Lower leg skin (tissue), 4 donors: Measurements from ENCODE around the gene INHBA. TPM values are rescaled to one million over a fixed set of nuclear protein-coding genes. Genes with fewer than 3 reads are reported as not detected.

Experiments used
- DNase-seq, 2 donors: peaks; one replicate each; pipeline ENCODE4 v3.0.0-alpha.2; 2019; ENCODE audit warnings: low spot score in 2 of 2
- H3K4me3 ChIP-seq: fragments of 200-600 bp; sonication (generic); 2 replicates; pipeline ENCODE4 v1.5.1; 2017; ENCODE audit warnings: mild to moderate bottlenecking, low read depth; ENCODE audit not compliant: poor library complexity, severe bottlenecking
- POLR2A ChIP-seq, 2 donors: fragments of 450-650 bp; IDR thresholded peaks; one replicate each; pipeline ENCODE4 v1.6.1; 2016 to 2017; ENCODE audit warnings: antibody characterized with exemption in 2 of 2, mild to moderate bottlenecking in 1 of 2, moderate library complexity in 1 of 2
- WGBS, 2 donors: methylation state at CpG; one replicate each; pipeline ENCODE4 v1.1.5; 2018; 5-methylcytosine and 5-hydroxymethylcytosine counted together
- intact Hi-C: fragments of 100-400 bp; cut with DNase I; formaldehyde crosslinking; loops from one replicate; pipeline ENCODE4 v1.15.0; 2023; ENCODE audit warnings: low total_unique reads
- total RNA-seq, 4 donors: library from RNA; depleted of rRNA; stranded (reverse); fragments of >200 nt; gene quantifications; one replicate each; pipeline ENCODE4 v1.1.0, GENCODE V29; 2016
- TF ChIP-seq, protein P1 (sequence below), 3 donors: fragments of 450-650 bp; IDR thresholded peaks; one replicate each; pipeline ENCODE4 v1.5.1; 2016; ENCODE audit warnings: antibody characterized with exemption in 3 of 3, mild to moderate bottlenecking in 3 of 3, moderate library complexity in 2 of 3

Gene INHBA
- total RNA-seq, 4 donors from 2014 or later: 1.1 to 6.3 (median 1.7) TPM

DNA sequence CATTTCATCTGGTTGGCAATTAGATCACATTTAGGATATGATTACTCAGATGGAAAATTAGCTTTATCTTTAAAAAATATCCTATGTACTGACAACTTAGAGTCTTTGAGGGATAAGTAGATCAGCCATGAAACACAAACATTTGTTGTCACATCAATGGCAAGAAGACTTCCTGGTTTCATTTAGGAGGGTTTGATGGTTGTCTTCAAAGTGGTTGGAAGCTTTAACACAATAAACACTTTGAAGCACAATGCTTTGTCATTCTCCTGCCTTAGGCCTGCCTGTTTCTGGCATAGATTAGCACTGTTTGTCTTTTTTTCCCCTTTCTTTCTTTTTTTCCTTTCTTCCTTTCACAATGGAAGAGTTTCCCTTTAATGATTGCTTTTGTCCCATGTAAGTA lies 20.5 kb downstream of the INHBA start:
- DNase-seq: no peak
- intact Hi-C loops: no loop called here
- no peak overlapping the region for H3K4me3 ChIP-seq
- no peak for TF ChIP-seq POLR2A (IDR thresholded peaks at IDR 0.05)
- TF ChIP-seq, protein P1, sequence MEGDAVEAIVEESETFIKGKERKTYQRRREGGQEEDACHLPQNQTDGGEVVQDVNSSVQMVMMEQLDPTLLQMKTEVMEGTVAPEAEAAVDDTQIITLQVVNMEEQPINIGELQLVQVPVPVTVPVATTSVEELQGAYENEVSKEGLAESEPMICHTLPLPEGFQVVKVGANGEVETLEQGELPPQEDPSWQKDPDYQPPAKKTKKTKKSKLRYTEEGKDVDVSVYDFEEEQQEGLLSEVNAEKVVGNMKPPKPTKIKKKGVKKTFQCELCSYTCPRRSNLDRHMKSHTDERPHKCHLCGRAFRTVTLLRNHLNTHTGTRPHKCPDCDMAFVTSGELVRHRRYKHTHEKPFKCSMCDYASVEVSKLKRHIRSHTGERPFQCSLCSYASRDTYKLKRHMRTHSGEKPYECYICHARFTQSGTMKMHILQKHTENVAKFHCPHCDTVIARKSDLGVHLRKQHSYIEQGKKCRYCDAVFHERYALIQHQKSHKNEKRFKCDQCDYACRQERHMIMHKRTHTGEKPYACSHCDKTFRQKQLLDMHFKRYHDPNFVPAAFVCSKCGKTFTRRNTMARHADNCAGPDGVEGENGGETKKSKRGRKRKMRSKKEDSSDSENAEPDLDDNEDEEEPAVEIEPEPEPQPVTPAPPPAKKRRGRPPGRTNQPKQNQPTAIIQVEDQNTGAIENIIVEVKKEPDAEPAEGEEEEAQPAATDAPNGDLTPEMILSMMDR (IDR thresholded peaks at IDR 0.05): no peak

- H3K4me3 ChIP-seq: no peak overlapping the region
- DNase-seq: no peak
- TF ChIP-seq, protein P1 (IDR thresholded peaks at IDR 0.05): no peak
- TF ChIP-seq POLR2A (IDR thresholded peaks at IDR 0.05): no peak
- intact Hi-C loops: no loop called here
- 85 to 88% methylated on average over 2 of the region's 2 CpGs for WGBS, 2 donors
These were observed 23.3 kb downstream of the INHBA start for GRCh38 chr7:41679566-41679965.

GRCh38 chr7:41674505-41675023 lies 28.3 kb downstream of the INHBA start:
- 65 to 77% methylated on average over 4 of the region's 4 CpGs for WGBS, 2 donors
- intact Hi-C loops: no loop called here
- DNase-seq: no peak
- TF ChIP-seq, protein P1 (IDR thresholded peaks at IDR 0.05): no peak
- no peak for TF ChIP-seq POLR2A (IDR thresholded peaks at IDR 0.05)
- H3K4me3 ChIP-seq: no peak overlapping the region

DNA sequence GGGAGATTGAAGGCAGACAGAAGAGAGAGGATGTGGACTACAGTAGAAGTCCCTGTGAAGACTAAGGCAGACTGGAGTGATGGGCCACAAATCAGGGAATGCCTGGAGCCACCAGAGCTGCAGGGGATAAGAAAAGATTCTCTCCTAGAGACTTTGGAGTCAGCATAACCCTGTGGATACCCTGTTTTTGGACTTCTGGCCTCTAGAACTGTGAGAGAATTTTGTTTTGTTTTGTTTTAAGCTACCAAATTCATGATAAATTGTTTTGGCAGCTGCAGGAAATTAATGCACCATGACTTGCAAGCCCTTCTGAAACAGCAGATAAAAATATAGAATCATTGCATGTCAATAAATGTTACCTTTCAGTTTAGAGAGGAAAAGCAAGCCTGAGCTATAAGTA lies 41.3 kb downstream of the INHBA start:
- TF ChIP-seq, protein P1 (IDR thresholded peaks at IDR 0.05): no peak
- no peak for TF ChIP-seq POLR2A (IDR thresholded peaks at IDR 0.05)
- intact Hi-C loops: no loop called here
- H3K4me3 ChIP-seq: no peak overlapping the region
- no peak for DNase-seq

GRCh38 chr7:41659539-41659938 lies 43.4 kb downstream of the INHBA start:
- TF ChIP-seq, protein P1 (IDR thresholded peaks at IDR 0.05): no peak
- TF ChIP-seq POLR2A (IDR thresholded peaks at IDR 0.05): no peak
- no peak overlapping the region for H3K4me3 ChIP-seq
- intact Hi-C loops: no loop called here
- 87 to 90% methylated on average over 3 of the region's 3 CpGs for WGBS, 2 donors
- no peak for DNase-seq

DNA sequence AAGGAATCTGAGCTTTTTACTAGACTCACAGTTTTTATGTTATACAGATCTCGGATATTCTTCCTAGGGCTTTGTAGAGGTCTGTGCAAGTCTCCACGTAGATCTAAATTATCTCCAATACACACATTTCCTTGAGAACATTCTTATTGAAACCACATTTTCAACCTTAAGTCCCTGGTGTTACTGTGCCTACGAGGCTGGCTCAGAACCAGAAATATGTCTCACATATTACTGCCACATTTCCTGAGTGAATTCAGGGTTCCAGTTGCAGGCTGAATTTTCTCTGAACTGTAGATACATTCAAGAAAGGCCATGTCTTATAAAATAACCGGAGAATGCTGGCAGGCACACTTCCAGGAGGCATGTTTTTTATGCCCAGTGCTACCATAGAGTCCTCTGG lies 46.5 kb downstream of the INHBA start:
- intact Hi-C loops: no loop called here
- 21 to 32% methylated on average over 4 of the region's 4 CpGs for WGBS, 2 donors
- no peak for DNase-seq
- no peak overlapping the region for H3K4me3 ChIP-seq
- no peak for TF ChIP-seq POLR2A (IDR thresholded peaks at IDR 0.05)
- TF ChIP-seq, protein P1 (IDR thresholded peaks at IDR 0.05): no peak
